Tibial nerve (tissue), 4 donors: ENCODE results near the gene BEST2.

ENCODE experiments used
- CTCF ChIP-seq, 5 experiments: fragments of 200-600 bp in 3 of 5; fragments of 450-650 bp in 2 of 5; sonication (generic) in 3 of 5; IDR thresholded peaks; one replicate each; pipeline ENCODE4 v1.5.1; 2016 to 2019; ENCODE audit warnings: antibody characterized with exemption in 5 of 5, mild to moderate bottlenecking in 3 of 5, moderate library complexity in 2 of 5
- EP300 ChIP-seq, 2 donors: sonication (generic); formaldehyde crosslinking; IDR thresholded peaks; one replicate each; pipeline ENCODE4 v1.6.1; 2017; ENCODE audit warnings: antibody characterized with exemption in 2 of 2, mild to moderate bottlenecking in 1 of 2

GRCh38 chr19:12763100-12763499 is 11.5 kb downstream of the BEST2 start:
- TF ChIP-seq CTCF (IDR thresholded peaks at IDR 0.05) (no peak), EP300 (IDR thresholded peaks at IDR 0.05) (no peak)
